OCI-LY7 (cell line): ENCODE measurements around the gene ALB.

ENCODE experiments used
- CTCF ChIP-seq: fragments of 200-600 bp; sonication (generic); conservative IDR thresholded peaks from 2 replicates; pipeline ENCODE4 v1.5.1; 2014; ENCODE audit warnings: mild to moderate bottlenecking, antibody characterized with exemption, low read length, moderate library complexity, mixed read lengths
- EZH2phosphoT487 ChIP-seq: fragments of 200-600 bp; sonication (generic); IDR thresholded peaks from 2 replicates; pipeline ENCODE4 v1.6.1; 2018; ENCODE audit warnings: low read depth, borderline replicate concordance, mild to moderate bottlenecking, mixed run types, antibody characterized with exemption, low read length, moderate library complexity, mixed read lengths

- TF ChIP-seq EZH2phosphoT487 (no peak), CTCF (no peak)
Measured at GRCh38 chr4:73470728-73471127, 66.6 kb downstream of the ALB start.
